ENCODE measurements around the gene LIN7A. TPM values are rescaled to one million over a fixed set of nuclear protein-coding genes. Genes with fewer than 3 reads are reported as not detected.
"Not testable (repeated sequence)": the region's sequence is repeated elsewhere in the genome, so short reads cannot be mapped to it uniquely, and the experiment has no call there.

The LIN7A gene
- total and polyA plus RNA-seq, 5 donors: 9.2 to 22.3 (median 19.3) TPM

DNA sequence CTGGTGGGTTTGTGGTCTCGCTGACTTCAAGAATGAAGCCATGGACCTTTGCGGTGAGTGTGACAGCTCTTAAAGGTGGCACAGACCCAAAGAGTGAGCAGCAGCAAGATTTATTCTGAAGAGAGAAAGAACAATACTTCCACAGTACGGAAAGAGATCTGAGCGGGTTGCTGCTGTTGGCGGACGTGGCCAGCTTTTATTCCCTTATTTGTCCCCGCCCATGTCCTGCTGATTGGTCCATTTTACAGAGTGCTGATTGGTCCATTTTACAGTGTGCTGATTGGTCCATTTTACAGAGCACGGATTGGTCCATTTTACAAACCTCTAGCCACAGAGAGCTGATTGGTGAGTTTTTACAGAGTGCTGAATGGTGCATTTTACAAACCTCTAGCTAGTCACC, 59.3 kb downstream of the LIN7A start:
- H3K9me3 ChIP-seq (ENCODE audit: control insufficient read depth, low read length); H3K27ac ChIP-seq (ENCODE audit: low read length); H3K27me3 ChIP-seq (ENCODE audit: control insufficient read depth, insufficient read depth); H3K4me3 ChIP-seq (ENCODE audit: low read length); DNase-seq; H3K4me1 ChIP-seq (ENCODE audit: control insufficient read depth, insufficient read depth, low read length); intact Hi-C loops (cut with DNase I): not testable (repeated sequence)
- 71% methylated on average over 8 of the region's 8 CpGs for WGBS
- ATAC-seq: peak; percentile 38 to 52

DNA sequence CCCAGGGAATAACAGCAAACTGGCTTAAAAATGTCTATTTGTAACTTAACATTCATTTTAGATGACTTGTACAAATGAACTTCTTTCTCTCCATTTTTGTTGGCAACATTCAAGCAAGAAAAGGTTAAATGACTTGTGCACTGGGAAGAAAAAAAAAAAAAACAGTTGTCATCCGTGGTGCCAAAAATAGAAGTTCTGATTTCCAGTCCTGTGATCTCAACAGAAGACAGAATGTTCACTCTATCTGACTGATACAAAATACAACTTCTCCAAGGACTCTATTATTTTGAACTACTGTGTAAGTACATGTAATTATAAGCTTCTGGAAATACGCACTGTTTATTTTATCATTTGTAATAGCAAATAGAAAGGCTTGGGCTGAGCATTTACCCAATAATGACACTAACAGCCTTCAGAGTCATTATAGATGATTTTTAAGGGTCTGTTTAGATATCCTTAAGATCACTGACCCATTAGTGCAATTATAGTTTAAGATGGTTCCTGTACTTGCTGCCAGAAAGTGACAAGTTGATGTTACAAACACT, 59.9 kb downstream of the LIN7A start:
- WGBS: 18% methylated on average over 2 of the region's 2 CpGs
- intact Hi-C loops (cut with DNase I): no loop called here
- ATAC-seq (peak; percentile 77 to 82), DNase-seq (no peak)
- no peaks in the 10 kb centered on the region for H3K9me3 ChIP-seq (ENCODE audit: control insufficient read depth, low read length)
- no peak overlapping the region for H3K27ac ChIP-seq (ENCODE audit: low read length)
- no peaks in the 10 kb centered on the region for H3K27me3 ChIP-seq (ENCODE audit: control insufficient read depth, insufficient read depth)
- peak overlapping the region; percentile 22 for H3K4me3 ChIP-seq (ENCODE audit: low read length)
- H3K4me1 ChIP-seq (ENCODE audit: control insufficient read depth, insufficient read depth, low read length): no peaks in the 10 kb centered on the region

DNA sequence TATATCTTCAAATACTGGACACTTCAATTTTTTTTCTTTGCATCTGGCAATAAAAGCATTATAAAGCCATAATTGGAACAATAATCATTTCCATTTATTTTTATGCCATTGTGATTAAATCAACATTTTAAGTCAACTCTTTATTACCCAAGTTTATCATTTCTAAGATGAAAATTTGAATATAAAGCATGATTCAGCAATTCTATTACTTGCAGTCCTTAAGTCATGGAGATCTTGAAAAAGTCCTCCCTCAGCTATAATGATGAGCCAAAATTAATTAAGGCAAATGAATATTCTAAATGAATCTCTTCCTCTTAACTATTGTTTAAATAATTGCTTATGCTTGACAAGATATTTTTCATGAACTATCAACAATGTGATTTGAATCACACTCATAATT, 65.7 kb downstream of the LIN7A start:
- ATAC-seq (no peak), DNase-seq (no peak)
- intact Hi-C loops (cut with DNase I): no loop called here
- Histone ChIP-seq H3K27me3 (ENCODE audit: control insufficient read depth, insufficient read depth) (no peaks in the 10 kb centered on the region), H3K4me3 (ENCODE audit: low read length) (no peak overlapping the region), H3K9me3 (ENCODE audit: control insufficient read depth, low read length) (no peaks in the 10 kb centered on the region), H3K27ac (ENCODE audit: low read length) (no peak overlapping the region), H3K4me1 (ENCODE audit: control insufficient read depth, insufficient read depth, low read length) (no peaks in the 10 kb centered on the region)

DNA sequence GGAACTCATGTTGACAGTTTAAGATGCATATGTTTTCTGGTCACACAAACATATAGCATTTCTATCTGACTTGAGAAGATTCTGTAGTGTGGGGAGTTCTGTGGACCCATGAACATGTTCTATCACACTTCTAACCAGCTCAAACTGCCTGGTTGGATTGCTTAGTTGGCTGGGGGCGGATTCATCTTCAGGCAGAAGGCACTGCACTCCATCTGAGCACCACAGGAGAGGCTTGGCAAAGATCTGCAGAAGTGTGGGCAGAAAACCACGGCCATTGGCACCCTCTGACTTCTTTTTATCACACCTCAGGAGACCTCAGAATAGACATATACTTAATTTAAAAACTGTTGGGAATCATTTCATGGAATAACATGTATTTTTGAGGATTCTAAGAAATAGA, 68.5 kb downstream of the LIN7A start:
- 63% methylated on average over 2 of the region's 2 CpGs for WGBS
- Histone ChIP-seq H3K27ac (ENCODE audit: low read length) (no peak overlapping the region), H3K4me3 (ENCODE audit: low read length) (no peak overlapping the region), H3K27me3 (ENCODE audit: control insufficient read depth, insufficient read depth) (no peaks in the 10 kb centered on the region), H3K9me3 (ENCODE audit: control insufficient read depth, low read length) (no peaks in the 10 kb centered on the region), H3K4me1 (ENCODE audit: control insufficient read depth, insufficient read depth, low read length) (peaks cover 1% of the 10 kb centered on the region)
- DNase-seq (no peak), ATAC-seq (no peak)
- intact Hi-C loops (cut with DNase I): no loop called here

DNA sequence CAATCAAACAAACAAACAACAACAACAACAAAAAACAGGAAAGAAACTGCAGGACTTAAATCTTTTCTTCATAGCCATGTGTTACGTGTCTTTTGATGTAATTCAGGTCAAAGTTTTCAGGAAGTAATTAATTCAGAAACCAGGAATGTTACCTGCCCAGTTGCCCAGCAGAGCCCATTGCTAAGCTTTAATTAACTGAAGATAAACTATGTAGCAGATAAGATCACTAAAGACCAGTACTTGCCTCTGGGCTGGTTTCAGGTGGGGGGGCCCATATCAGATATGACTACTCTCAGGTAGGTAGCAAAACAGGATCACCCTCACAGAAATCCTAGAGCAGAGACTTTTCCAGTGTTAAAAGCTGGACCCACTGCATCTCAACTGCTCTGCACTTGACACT, 69.2 kb downstream of the LIN7A start:
- intact Hi-C loops (cut with DNase I): no loop called here
- WGBS: 84% methylated on average over 1 of the region's 1 CpG
- peaks cover 3% of the 10 kb centered on the region for H3K4me1 ChIP-seq (ENCODE audit: control insufficient read depth, insufficient read depth, low read length)
- no peak overlapping the region for H3K27ac ChIP-seq (ENCODE audit: low read length)
- DNase-seq (no peak), ATAC-seq (no peak)
- no peaks in the 10 kb centered on the region for H3K9me3 ChIP-seq (ENCODE audit: control insufficient read depth, low read length)
- H3K4me3 ChIP-seq (ENCODE audit: low read length): no peak overlapping the region
- no peaks in the 10 kb centered on the region for H3K27me3 ChIP-seq (ENCODE audit: control insufficient read depth, insufficient read depth)

DNA sequence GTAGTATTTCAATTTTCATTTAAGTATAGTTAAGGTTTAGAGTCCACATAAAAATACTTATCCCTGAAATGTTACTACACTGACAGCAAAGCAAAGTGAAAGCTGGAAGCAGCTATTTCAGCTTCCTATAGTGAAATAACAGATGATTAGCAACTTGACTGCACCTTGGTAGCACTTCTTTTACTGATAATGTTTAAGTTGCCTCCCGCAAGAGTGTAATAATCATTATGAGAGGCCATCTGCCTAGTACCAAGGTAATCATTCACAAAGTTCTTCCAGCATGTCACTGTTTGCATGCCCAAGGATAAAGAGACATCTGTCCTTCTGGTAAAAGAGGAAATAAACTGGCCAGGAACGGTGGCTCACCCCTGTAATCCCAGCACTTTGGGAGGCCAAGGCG, 69.8 kb downstream of the LIN7A start:
- Histone ChIP-seq H3K4me3 (ENCODE audit: low read length) (no peak overlapping the region), H3K27me3 (ENCODE audit: control insufficient read depth, insufficient read depth) (no peaks in the 10 kb centered on the region), H3K4me1 (ENCODE audit: control insufficient read depth, insufficient read depth, low read length) (peaks cover 3% of the 10 kb centered on the region), H3K9me3 (ENCODE audit: control insufficient read depth, low read length) (no peaks in the 10 kb centered on the region), H3K27ac (ENCODE audit: low read length) (no peak overlapping the region)
- DNase-seq (no peak), ATAC-seq (no peak)
- 74% methylated on average over 3 of the region's 3 CpGs for WGBS
- intact Hi-C loops (cut with DNase I): no loop called here

DNA sequence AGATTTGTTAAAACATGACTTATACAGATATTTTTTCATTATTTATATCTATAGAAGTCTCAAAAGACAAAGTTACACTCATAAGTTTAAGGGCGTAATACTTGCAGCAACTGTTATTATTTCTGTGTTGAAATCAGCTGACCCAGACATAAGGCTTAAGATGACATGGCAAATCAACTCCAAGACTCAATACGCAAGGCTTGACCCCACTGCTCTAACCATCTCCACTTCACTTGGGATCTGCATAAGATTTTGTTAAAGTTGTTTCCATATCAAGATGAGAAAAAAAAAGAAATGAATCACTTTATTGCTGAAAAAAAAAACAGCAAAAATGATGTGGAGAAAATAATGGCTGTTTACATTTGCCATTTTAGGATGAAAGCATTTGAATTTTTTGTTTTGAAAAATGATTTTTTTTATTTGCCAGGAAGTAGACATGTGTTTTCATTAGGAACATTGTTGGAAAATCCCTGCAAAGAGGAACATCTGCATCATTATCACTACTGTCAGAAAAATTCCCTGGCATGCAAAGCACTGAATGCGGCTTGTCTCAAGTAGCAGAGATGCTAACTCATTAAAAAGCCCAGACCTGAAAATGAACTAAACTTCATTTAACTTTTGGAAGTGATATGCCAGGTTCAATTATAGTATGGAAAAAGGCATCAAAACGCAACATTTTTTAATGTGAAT, 73.5 kb downstream of the LIN7A start:
- H3K4me3 ChIP-seq (ENCODE audit: low read length): no peak overlapping the region
- WGBS: 55% methylated on average over 4 of the region's 4 CpGs
- intact Hi-C loops (cut with DNase I): no loop called here
- no peak for ATAC-seq
- no peak for DNase-seq
- H3K27me3 ChIP-seq (ENCODE audit: control insufficient read depth, insufficient read depth): no peaks in the 10 kb centered on the region
- no peaks in the 10 kb centered on the region for H3K9me3 ChIP-seq (ENCODE audit: control insufficient read depth, low read length)
- H3K27ac ChIP-seq (ENCODE audit: low read length): no peak overlapping the region
- H3K4me1 ChIP-seq (ENCODE audit: control insufficient read depth, insufficient read depth, low read length): peaks cover 11% of the 10 kb centered on the region

DNA sequence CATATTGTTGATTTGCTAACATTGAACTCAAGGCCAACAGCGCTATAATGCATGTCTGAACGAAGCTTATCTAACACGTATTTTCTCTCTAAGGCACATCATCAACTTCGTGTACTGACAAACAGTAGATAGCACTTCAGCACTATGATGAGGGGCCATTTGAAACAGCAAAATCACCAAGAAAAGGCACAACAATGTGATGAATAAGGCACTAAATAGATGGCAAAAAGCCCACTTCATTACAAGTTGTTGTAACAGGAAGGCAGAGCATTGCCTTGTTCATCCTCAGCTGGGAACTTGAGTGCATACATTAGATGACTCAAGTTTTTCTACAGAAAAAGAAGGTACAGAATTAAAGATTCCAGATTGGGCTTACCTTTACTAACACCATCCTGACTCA, 75.2 kb downstream of the LIN7A start:
- no peaks in the 10 kb centered on the region for H3K9me3 ChIP-seq (ENCODE audit: control insufficient read depth, low read length)
- WGBS: 57% methylated on average over 4 of the region's 4 CpGs
- H3K4me1 ChIP-seq (ENCODE audit: control insufficient read depth, insufficient read depth, low read length): peaks cover 11% of the 10 kb centered on the region
- H3K27me3 ChIP-seq (ENCODE audit: control insufficient read depth, insufficient read depth): no peaks in the 10 kb centered on the region
- intact Hi-C loops (cut with DNase I): no loop called here
- DNase-seq: no peak
- ATAC-seq: no peak
- H3K4me3 ChIP-seq (ENCODE audit: low read length): no peak overlapping the region
- H3K27ac ChIP-seq (ENCODE audit: low read length): no peak overlapping the region

DNA sequence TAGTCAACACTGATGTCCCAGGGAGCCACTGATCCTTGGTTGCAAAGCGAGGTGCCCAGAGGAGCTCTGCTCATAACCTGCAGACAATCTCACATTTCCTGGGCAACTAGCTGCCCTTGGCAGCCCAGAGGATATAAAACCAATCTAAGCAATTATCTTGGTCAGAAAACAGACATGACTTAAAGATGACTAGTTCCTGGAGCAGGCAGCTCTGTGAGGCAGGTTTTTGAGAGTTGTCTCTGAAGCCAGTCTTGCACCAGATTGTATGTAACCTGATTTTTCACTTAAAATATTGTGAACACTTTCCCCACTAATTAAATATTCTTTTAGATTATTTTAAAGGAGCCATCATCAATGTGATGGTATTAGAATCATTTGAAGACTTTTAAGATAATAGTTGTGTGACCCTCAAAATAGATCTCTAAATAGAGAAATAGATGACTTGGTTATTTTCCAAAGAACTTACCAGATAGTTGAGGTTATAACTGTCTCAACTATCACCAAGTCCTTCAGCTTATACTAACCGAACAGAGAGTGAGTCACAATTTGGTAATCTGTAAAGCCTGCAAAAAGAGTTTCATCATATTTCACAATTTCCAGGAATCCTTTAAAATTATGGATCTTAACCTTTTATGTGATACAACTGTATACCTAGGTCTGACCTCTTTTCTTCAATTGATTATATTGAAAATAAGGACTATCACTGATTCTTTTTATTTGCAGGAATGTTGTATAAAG, 75.9 kb downstream of the LIN7A start:
- peak in 1 of 2 donors; percentile 28 for ATAC-seq
- H3K27ac ChIP-seq (ENCODE audit: low read length): no peak overlapping the region
- no peak overlapping the region for H3K4me3 ChIP-seq (ENCODE audit: low read length)
- H3K9me3 ChIP-seq (ENCODE audit: control insufficient read depth, low read length): no peaks in the 10 kb centered on the region
- WGBS: 67% methylated on average over 2 of the region's 2 CpGs
- H3K4me1 ChIP-seq (ENCODE audit: control insufficient read depth, insufficient read depth, low read length): peaks cover 11% of the 10 kb centered on the region
- intact Hi-C loops (cut with DNase I): no loop called here
- no peaks in the 10 kb centered on the region for H3K27me3 ChIP-seq (ENCODE audit: control insufficient read depth, insufficient read depth)
- no peak for DNase-seq

DNA sequence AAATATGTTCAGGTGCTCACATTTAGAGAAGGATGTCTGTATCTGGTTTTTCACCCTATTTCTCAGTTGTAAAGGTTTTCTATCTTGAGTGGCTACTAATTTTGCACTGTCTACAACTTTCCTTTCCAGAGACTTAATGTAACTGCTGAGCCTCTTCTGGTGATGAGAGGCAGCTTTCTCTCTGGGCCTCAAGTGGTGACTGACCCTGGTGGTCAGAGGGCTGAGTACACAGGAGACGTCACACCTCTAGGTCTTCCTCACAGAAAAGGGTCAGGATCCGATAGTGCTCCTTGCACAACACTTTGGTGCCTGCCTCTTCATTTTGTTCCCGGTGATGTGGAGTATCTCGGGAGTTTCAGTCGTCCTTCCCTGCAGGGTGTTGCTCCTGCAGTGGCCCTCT, 76.8 kb downstream of the LIN7A start:
- intact Hi-C loops (cut with DNase I): no loop called here
- H3K4me3 ChIP-seq (ENCODE audit: low read length): no peak overlapping the region
- no peaks in the 10 kb centered on the region for H3K9me3 ChIP-seq (ENCODE audit: control insufficient read depth, low read length)
- peak in 1 of 2 donors; percentile 66 for ATAC-seq
- peaks cover 11% of the 10 kb centered on the region for H3K4me1 ChIP-seq (ENCODE audit: control insufficient read depth, insufficient read depth, low read length)
- WGBS: 68% methylated on average over 5 of the region's 5 CpGs
- peak in 1 of 3 donors; percentile 40 for DNase-seq
- no peaks in the 10 kb centered on the region for H3K27me3 ChIP-seq (ENCODE audit: control insufficient read depth, insufficient read depth)
- H3K27ac ChIP-seq (ENCODE audit: low read length): no peak overlapping the region

DNA sequence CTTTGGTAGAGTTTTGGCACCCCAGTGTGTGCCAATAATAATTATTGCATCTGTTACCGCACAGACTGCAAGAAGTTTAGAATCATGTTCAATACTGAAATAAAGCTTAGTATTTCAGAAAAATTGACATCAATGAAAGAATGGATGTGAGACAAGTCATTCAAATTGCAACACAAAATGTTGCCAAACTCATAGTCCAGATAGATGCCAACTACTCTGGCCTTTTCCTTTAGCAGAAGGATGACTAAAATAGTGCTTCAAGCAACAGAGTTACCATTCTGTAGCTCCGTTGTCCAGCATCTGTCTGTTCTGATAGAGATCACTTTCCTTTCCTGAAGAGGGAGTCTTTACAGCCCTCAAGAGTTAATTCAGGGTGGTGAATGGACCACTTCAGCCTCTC, 77.5 kb downstream of the LIN7A start:
- intact Hi-C loops (cut with DNase I): no loop called here
- Histone ChIP-seq H3K9me3 (ENCODE audit: control insufficient read depth, low read length) (no peaks in the 10 kb centered on the region), H3K4me1 (ENCODE audit: control insufficient read depth, insufficient read depth, low read length) (peaks cover 9% of the 10 kb centered on the region), H3K27ac (ENCODE audit: low read length) (no peak overlapping the region), H3K4me3 (ENCODE audit: low read length) (no peak overlapping the region), H3K27me3 (ENCODE audit: control insufficient read depth, insufficient read depth) (no peaks in the 10 kb centered on the region)
- DNase-seq (no peak), ATAC-seq (no peak)
- WGBS: 67% methylated on average over 2 of the region's 2 CpGs

Measured in right cardiac atrium (tissue), 5 donors.